Activated T-helper 1 cell treated with anti-CD3 and anti-CD28 coated beads, Interleukin-12 subunit alpha, Interleukin-12 subunit beta, Interleukin-2, Interleukin-4 antibody, amounts not matched to agents 30 ng/mL and 10 ng/mL and 1 ng/mL, durations not matched to agents 14 hours and 24 hours and 36 hours (primary cell): Measurements from ENCODE around the gene ZC3H12C. TPM values are rescaled to one million over a fixed set of nuclear protein-coding genes. Genes with fewer than 3 reads are reported as not detected.

Source experiments
- DNase-seq: peaks from one replicate; pipeline ENCODE4 v3.0.0; 2021; ENCODE audit warnings: low spot score
- H3K27ac Mint-ChIP-seq: one replicate; pipeline ENCODE4 v1.8.0; 2021; ENCODE audit warnings: mild to moderate bottlenecking, mixed read lengths
- H3K27me3 Mint-ChIP-seq: one replicate; pipeline ENCODE4 v1.8.0; 2022; ENCODE audit warnings: mild to moderate bottlenecking, moderate library complexity, mixed read lengths; ENCODE audit not compliant: insufficient read depth
- H3K36me3 Mint-ChIP-seq: one replicate; pipeline ENCODE4 v1.8.0; 2021; ENCODE audit warnings: low read depth, mixed read lengths
- H3K4me1 Mint-ChIP-seq: one replicate; pipeline ENCODE4 v1.8.0; 2021; ENCODE audit warnings: low read depth, mixed read lengths
- H3K4me3 Mint-ChIP-seq: one replicate; pipeline ENCODE4 v1.8.0; 2021; ENCODE audit warnings: mild to moderate bottlenecking, moderate library complexity, mixed read lengths
- H3K9me3 Mint-ChIP-seq: one replicate; pipeline ENCODE4 v1.8.0; 2021; ENCODE audit warnings: mixed read lengths
- intact Hi-C: fragments of 100-400 bp; cut with micrococcal nuclease; formaldehyde crosslinking; loops from one replicate; pipeline ENCODE4 v1.15.1; 2024
- total RNA-seq: library from RNA; stranded (reverse); gene quantifications from 2 replicates; pipeline ENCODE4 v1.2.3, GENCODE V29; 2022

The ZC3H12C gene
- total RNA-seq, 1 donor from 2014 or later = 5.7 TPM

- DNase-seq = no peak
- Mint-ChIP-seq H3K4me3 (no peak overlapping the region), H3K9me3 (no peaks in the 10 kb centered on the region), H3K36me3 (no peaks in the 10 kb centered on the region), H3K27ac (no peak overlapping the region), H3K4me1 (peaks cover 15% of the 10 kb centered on the region), H3K27me3 (peaks cover 24% of the 10 kb centered on the region)
- intact Hi-C loops = no loop called here
These were observed 76.5 kb downstream of the ZC3H12C start for GRCh38 chr11:110169738-110170137.

DNA sequence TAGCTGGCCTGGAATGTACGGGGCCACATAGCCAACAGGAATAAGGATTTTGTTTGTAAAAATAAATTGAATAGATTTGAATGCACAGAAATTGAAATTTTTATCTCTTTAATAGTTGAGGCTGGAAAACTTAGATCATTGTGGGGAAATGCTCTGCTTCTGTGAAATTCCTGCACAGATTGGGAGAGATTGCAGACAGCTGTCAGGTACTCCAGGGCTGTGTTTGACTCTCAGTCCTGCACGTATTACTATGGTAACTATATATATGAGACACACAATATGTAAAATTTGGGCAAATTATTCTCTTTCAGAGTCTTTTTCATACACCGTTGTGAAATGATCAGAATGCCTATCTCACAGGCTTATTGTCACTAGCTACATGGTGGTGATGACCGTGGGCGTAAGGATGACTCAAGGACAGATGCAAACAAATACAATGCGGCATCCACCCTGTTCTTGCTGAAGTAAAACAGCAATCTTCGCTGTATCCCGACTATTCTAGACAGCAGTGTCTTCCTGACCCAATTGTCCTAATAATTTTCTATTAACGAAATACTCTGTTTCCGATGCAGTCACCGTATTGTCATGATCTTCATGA, 79.4 kb downstream of the ZC3H12C start:
- intact Hi-C loops = no loop called here
- no peak overlapping the region for H3K27ac Mint-ChIP-seq
- no peaks in the 10 kb centered on the region for H3K36me3 Mint-ChIP-seq
- peaks cover 21% of the 10 kb centered on the region for H3K27me3 Mint-ChIP-seq
- H3K4me3 Mint-ChIP-seq = no peak overlapping the region
- DNase-seq = no peak
- peaks cover 15% of the 10 kb centered on the region for H3K4me1 Mint-ChIP-seq
- H3K9me3 Mint-ChIP-seq = no peaks in the 10 kb centered on the region

- Mint-ChIP-seq H3K4me3 (no peak overlapping the region), H3K27ac (no peak overlapping the region)
- peak; percentile 25 for DNase-seq
These were observed 80.8 kb downstream of the ZC3H12C start for GRCh38 chr11:110173811-110174644.

DNA sequence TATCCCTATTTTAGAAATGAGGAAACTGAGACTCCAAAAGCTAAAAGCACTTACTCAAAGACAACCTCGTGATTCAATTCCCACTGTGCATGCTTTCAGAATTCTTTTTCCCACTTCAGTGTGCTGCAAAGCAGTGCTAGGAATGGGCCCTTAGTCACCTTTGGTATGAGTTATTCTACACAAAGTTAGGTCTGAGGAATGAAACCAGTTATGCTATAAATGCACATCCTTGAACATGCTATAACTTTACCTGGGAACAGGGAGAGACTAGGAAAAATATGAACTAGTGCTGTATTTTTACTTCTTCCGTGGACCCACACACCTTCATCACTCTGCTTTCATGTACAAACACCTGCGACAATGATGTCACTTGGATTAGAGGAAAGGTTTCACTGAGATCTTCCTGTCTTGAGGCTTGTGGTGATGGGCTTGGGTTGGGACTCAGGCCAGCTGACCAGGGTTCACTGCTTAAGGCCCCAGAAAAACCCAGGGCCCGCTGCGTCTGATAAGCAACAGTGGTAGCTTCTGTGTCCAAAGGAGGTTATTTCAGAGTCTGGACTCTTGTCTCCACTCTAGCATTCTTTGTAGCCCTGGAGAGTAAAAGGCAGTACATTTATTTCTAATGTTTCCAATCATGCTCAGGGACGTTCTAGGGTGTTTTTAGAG, 81.6 kb downstream of the ZC3H12C start:
- H3K4me3 Mint-ChIP-seq = no peak overlapping the region
- peaks cover 15% of the 10 kb centered on the region for H3K4me1 Mint-ChIP-seq
- peaks cover 18% of the 10 kb centered on the region for H3K27me3 Mint-ChIP-seq
- no peaks in the 10 kb centered on the region for H3K36me3 Mint-ChIP-seq
- H3K9me3 Mint-ChIP-seq = no peaks in the 10 kb centered on the region
- intact Hi-C loops = loop anchor here (2.0 kb wide), 2 partner anchors 18 to 228 kb away; no protein-coding TSS in a partner anchor
- DNase-seq = no peak
- no peak overlapping the region for H3K27ac Mint-ChIP-seq

More at GRCh38 chr11:110173811-110174644, 80.8 kb downstream of the ZC3H12C start:
- Mint-ChIP-seq H3K9me3 (no peaks in the 10 kb centered on the region), H3K36me3 (no peaks in the 10 kb centered on the region), H3K4me1 (peaks cover 15% of the 10 kb centered on the region), H3K27me3 (peaks cover 21% of the 10 kb centered on the region)
- intact Hi-C loops = loop anchor here (2.0 kb wide), 2 partner anchors 19 to 227 kb away; no protein-coding TSS in a partner anchor

DNA sequence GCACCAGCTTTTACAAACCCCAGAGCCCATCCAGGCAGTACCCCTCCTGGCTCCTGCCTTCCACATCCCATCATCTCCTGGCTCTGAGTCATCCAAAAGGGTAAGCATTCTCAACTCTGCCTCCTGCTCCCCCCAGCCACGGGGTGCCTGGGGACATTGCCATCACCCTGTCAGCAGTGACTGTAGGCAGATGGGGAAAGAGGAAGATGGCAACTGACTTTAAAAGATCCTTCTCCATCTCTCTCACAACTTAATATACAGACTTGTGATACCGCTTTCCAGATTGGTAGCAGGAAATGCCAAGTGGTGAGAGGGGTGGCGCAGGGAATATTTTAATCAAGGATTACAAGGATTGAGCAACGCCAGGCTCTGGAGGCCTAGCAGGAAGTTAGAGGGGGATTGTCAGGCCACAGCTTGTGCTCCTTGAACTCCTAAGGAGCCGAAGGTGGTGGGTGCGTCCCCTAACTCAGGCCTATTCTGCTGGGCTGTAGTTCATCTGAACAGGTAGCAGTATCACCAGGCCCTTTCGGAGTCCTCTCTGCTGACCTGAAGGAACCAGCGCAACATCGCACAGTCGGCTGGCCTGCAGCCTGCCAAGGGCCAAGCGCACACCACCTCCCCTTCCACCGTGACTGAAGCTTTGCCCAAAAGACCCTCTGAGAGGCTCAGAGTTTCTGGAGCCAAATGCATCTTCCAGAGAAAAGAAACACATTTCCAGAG, 83.3 kb downstream of the ZC3H12C start:
- Mint-ChIP-seq H3K27me3 (peaks cover 16% of the 10 kb centered on the region), H3K27ac (no peak overlapping the region), H3K4me1 (peaks cover 15% of the 10 kb centered on the region), H3K36me3 (no peaks in the 10 kb centered on the region), H3K9me3 (no peaks in the 10 kb centered on the region), H3K4me3 (no peak overlapping the region)
- intact Hi-C loops = no loop called here
- no peak for DNase-seq

GRCh38 chr11:110177086-110177456, 83.9 kb downstream of the ZC3H12C start:
- DNase-seq = no peak
- Mint-ChIP-seq H3K27ac (no peak overlapping the region), H3K27me3 (peaks cover 16% of the 10 kb centered on the region), H3K9me3 (no peaks in the 10 kb centered on the region), H3K4me3 (no peak overlapping the region), H3K4me1 (peaks cover 15% of the 10 kb centered on the region), H3K36me3 (no peaks in the 10 kb centered on the region)
- intact Hi-C loops = no loop called here

GRCh38 chr11:110179064-110179463, 85.9 kb downstream of the ZC3H12C start:
- Mint-ChIP-seq H3K4me1 (peaks cover 14% of the 10 kb centered on the region), H3K36me3 (no peaks in the 10 kb centered on the region), H3K27ac (no peak overlapping the region), H3K9me3 (no peaks in the 10 kb centered on the region), H3K27me3 (peaks cover 4% of the 10 kb centered on the region), H3K4me3 (no peak overlapping the region)
- DNase-seq = no peak
- intact Hi-C loops = no loop called here

DNA sequence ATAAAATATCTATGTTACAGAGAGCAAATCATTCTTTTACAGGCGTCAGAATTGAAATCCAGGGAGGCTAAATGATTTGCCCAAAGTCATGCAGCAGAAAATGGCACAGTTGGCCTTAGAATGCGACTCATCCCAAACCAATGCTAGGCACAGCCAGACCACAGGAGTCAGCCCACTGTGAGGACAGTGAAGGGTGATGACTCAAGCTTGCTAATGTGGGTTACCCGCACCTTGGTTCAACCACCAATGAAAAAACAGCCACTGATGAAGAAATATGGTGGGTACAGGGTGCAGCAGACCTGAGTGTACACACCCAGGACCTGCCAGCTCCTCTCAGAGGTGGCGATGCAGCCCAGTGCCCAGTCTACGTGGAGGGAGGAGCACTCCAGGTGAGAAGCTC, 89.7 kb downstream of the ZC3H12C start:
- Mint-ChIP-seq H3K4me3 (no peak overlapping the region), H3K9me3 (no peaks in the 10 kb centered on the region)
- intact Hi-C loops = no loop called here

DNA sequence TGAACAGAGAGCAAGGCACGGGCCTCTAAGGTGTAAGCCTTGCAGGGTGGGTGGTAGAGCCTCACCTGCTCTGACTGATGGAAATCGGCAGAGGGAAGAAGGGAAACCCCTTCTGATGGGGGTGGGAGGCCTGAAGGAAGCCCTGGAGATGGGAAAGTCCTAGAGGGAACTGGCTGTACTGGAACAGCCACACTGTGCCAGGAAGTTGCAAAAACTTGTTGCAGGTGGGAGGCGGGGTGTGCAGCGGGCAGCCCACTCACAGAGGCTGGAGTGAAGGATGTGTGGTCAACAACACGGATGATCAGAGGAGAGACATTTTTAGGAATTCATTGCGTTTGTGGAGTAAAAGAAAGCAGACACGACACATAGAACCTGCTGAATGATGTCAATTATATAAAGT, 91.3 kb downstream of the ZC3H12C start:
- no peak for DNase-seq
- H3K9me3 Mint-ChIP-seq = no peaks in the 10 kb centered on the region
- peaks cover 10% of the 10 kb centered on the region for H3K4me1 Mint-ChIP-seq
- no peak overlapping the region for H3K4me3 Mint-ChIP-seq
- H3K27ac Mint-ChIP-seq = no peak overlapping the region
- intact Hi-C loops = no loop called here
- no peaks in the 10 kb centered on the region for H3K36me3 Mint-ChIP-seq
- peaks cover 2% of the 10 kb centered on the region for H3K27me3 Mint-ChIP-seq

More for the DNA sequence above, 89.7 kb downstream of the ZC3H12C start:
- no peaks in the 10 kb centered on the region for H3K27me3 Mint-ChIP-seq
- no peak for DNase-seq
- H3K27ac Mint-ChIP-seq = no peak overlapping the region
- H3K36me3 Mint-ChIP-seq = no peaks in the 10 kb centered on the region
- H3K4me1 Mint-ChIP-seq = peaks cover 10% of the 10 kb centered on the region

GRCh38 chr11:110185121-110185591, 92.0 kb downstream of the ZC3H12C start:
- Mint-ChIP-seq H3K4me1 (peaks cover 10% of the 10 kb centered on the region), H3K9me3 (no peaks in the 10 kb centered on the region), H3K4me3 (no peak overlapping the region), H3K27me3 (peaks cover 5% of the 10 kb centered on the region), H3K27ac (no peak overlapping the region), H3K36me3 (no peaks in the 10 kb centered on the region)
- intact Hi-C loops = no loop called here
- no peak for DNase-seq

GRCh38 chr11:110185599-110185998, 92.4 kb downstream of the ZC3H12C start:
- H3K4me1 Mint-ChIP-seq = peaks cover 10% of the 10 kb centered on the region
- H3K27ac Mint-ChIP-seq = no peak overlapping the region
- H3K9me3 Mint-ChIP-seq = no peaks in the 10 kb centered on the region
- H3K27me3 Mint-ChIP-seq = peaks cover 5% of the 10 kb centered on the region
- intact Hi-C loops = no loop called here
- H3K36me3 Mint-ChIP-seq = no peaks in the 10 kb centered on the region
- no peak overlapping the region for H3K4me3 Mint-ChIP-seq
- no peak for DNase-seq

- Mint-ChIP-seq H3K36me3 (no peaks in the 10 kb centered on the region), H3K4me1 (peaks cover 10% of the 10 kb centered on the region), H3K9me3 (no peaks in the 10 kb centered on the region), H3K27ac (no peak overlapping the region), H3K4me3 (no peak overlapping the region), H3K27me3 (peaks cover 5% of the 10 kb centered on the region)
- intact Hi-C loops = no loop called here
- DNase-seq = no peak
These were observed 93.3 kb downstream of the ZC3H12C start for GRCh38 chr11:110186456-110186855.
